ENCODE measurements around the gene RANGRF.

Gene RANGRF

GRCh38 chr17:8300226-8300625 lies 11.8 kb downstream of the RANGRF start:
- no peak for TF ChIP-seq EGR1 (IDR thresholded peaks at IDR 0.05)
- no peak for TF ChIP-seq EP300 (IDR thresholded peaks at IDR 0.05; ENCODE audit: borderline replicate concordance)
- no peak for TF ChIP-seq YY1 (IDR thresholded peaks at IDR 0.05; ENCODE audit: low read depth)
- TF ChIP-seq NFIC (IDR thresholded peaks at IDR 0.05) = no peak
- no peak for TF ChIP-seq MAX (IDR thresholded peaks at IDR 0.05)
- no peak for TF ChIP-seq RAD21 (IDR thresholded peaks at IDR 0.05; ENCODE audit: low read depth)
- no peak for TF ChIP-seq TCF12 (IDR thresholded peaks at IDR 0.05; ENCODE audit: low read depth)
- TF ChIP-seq CEBPB (IDR thresholded peaks at IDR 0.05) = no peak
- TF ChIP-seq CREB1 (IDR thresholded peaks at IDR 0.05; ENCODE audit: low read depth) = no peak
- TF ChIP-seq FOXM1 (IDR thresholded peaks at IDR 0.05; ENCODE audit: borderline replicate concordance, low read depth) = no peak
- TF ChIP-seq REST (IDR thresholded peaks at IDR 0.05; ENCODE audit: low read depth) = no peak
- TF ChIP-seq USF1 (IDR thresholded peaks at IDR 0.05) = no peak
- no peak for TF ChIP-seq TAF1 (IDR thresholded peaks at IDR 0.05; ENCODE audit: low read depth)

GRCh38 chr17:8300627-8301242 lies 12.3 kb downstream of the RANGRF start:
- no peak for TF ChIP-seq TCF12 (IDR thresholded peaks at IDR 0.05; ENCODE audit: low read depth)
- peak; percentile 94 for TF ChIP-seq RAD21 (IDR thresholded peaks at IDR 0.05; ENCODE audit: low read depth)

- TF ChIP-seq ZBTB7A (IDR thresholded peaks at IDR 0.05; ENCODE audit: low read depth) (no peak), FOXM1 (IDR thresholded peaks at IDR 0.05; ENCODE audit: borderline replicate concordance, low read depth) (no peak), TAF1 (IDR thresholded peaks at IDR 0.05; ENCODE audit: low read depth) (no peak), REST (IDR thresholded peaks at IDR 0.05; ENCODE audit: low read depth) (no peak), USF1 (IDR thresholded peaks at IDR 0.05) (no peak), CREB1 (IDR thresholded peaks at IDR 0.05; ENCODE audit: low read depth) (no peak), EP300 (IDR thresholded peaks at IDR 0.05; ENCODE audit: borderline replicate concordance) (no peak), NFIC (IDR thresholded peaks at IDR 0.05) (no peak), EGR1 (IDR thresholded peaks at IDR 0.05) (no peak), TCF12 (IDR thresholded peaks at IDR 0.05; ENCODE audit: low read depth) (no peak), TEAD4 (IDR thresholded peaks at IDR 0.05) (no peak), MAX (IDR thresholded peaks at IDR 0.05) (no peak), CEBPB (IDR thresholded peaks at IDR 0.05) (no peak)
Measured at GRCh38 chr17:8310601-8311123, 22.2 kb downstream of the RANGRF start.

GRCh38 chr17:8311131-8311790 lies 22.8 kb downstream of the RANGRF start:
- no peak for TF ChIP-seq YY1 (IDR thresholded peaks at IDR 0.05; ENCODE audit: low read depth)

- no peak for TF ChIP-seq TCF12 (IDR thresholded peaks at IDR 0.05; ENCODE audit: low read depth)
- TF ChIP-seq REST (IDR thresholded peaks at IDR 0.05; ENCODE audit: low read depth) = no peak
- no peak for TF ChIP-seq NFIC (IDR thresholded peaks at IDR 0.05)
- no peak for TF ChIP-seq CREB1 (IDR thresholded peaks at IDR 0.05; ENCODE audit: low read depth)
- TF ChIP-seq ZBTB7A (IDR thresholded peaks at IDR 0.05; ENCODE audit: low read depth) = no peak
- TF ChIP-seq RAD21 (IDR thresholded peaks at IDR 0.05; ENCODE audit: low read depth) = no peak
- TF ChIP-seq USF1 (IDR thresholded peaks at IDR 0.05) = no peak
- no peak for TF ChIP-seq TAF1 (IDR thresholded peaks at IDR 0.05; ENCODE audit: low read depth)
- TF ChIP-seq EGR1 (IDR thresholded peaks at IDR 0.05) = no peak
- no peak for TF ChIP-seq YY1 (IDR thresholded peaks at IDR 0.05; ENCODE audit: low read depth)
- TF ChIP-seq MAX (IDR thresholded peaks at IDR 0.05) = no peak
Measured at GRCh38 chr17:8312251-8312650, 23.8 kb downstream of the RANGRF start.
